GM12891 (cell line): ENCODE measurements around the gene LIPC.

Experiments used
- PAX5 ChIP-seq: IDR thresholded peaks from 2 replicates; pipeline ENCODE4 v1.6.1; 2011; ENCODE audit warnings: low read length, moderate library complexity, mild to moderate bottlenecking; ENCODE audit not compliant: insufficient read depth, severe bottlenecking
- POLR2A ChIP-seq: IDR thresholded peaks from 2 replicates; pipeline ENCODE4 v1.6.1; 2011; ENCODE audit warnings: low read depth, low read length, control low read depth
- POLR2AphosphoS5 ChIP-seq: IDR thresholded peaks from 2 replicates; pipeline ENCODE4 v1.6.1; 2011; ENCODE audit warnings: low read depth, low read length, control low read depth
- POU2F2 ChIP-seq: IDR thresholded peaks from 2 replicates; pipeline ENCODE4 v1.6.1; 2011; ENCODE audit warnings: low read depth, mild to moderate bottlenecking, control low read depth, low read length, moderate library complexity
- SPI1 ChIP-seq: IDR thresholded peaks from 2 replicates; pipeline ENCODE4 v1.6.1; 2011; ENCODE audit warnings: low read depth, low read length, control low read depth
- TAF1 ChIP-seq: IDR thresholded peaks from 2 replicates; pipeline ENCODE4 v1.6.1; 2011; ENCODE audit warnings: low read depth, low read length, control low read depth

- TF ChIP-seq POLR2A (no peak), POLR2AphosphoS5 (no peak), POU2F2 (no peak), TAF1 (no peak), PAX5 (no peak), SPI1 (no peak)
These were observed 41.1 kb upstream of the LIPC start for GRCh38 chr15:58390655-58391054.
